Umbilical cord (tissue), 2 donors: Measurements from ENCODE around the gene KRI1. TPM values are rescaled to one million over a fixed set of nuclear protein-coding genes. Genes with fewer than 3 reads are reported as not detected.

Experiments
- DNase-seq: peaks from one replicate; pipeline ENCODE4 v3.0.0-alpha.2; 2015; ENCODE audit warnings: low spot score
- total RNA-seq: library from RNA; depleted of rRNA; stranded (reverse); fragments of >200 nt; gene quantifications from one replicate; pipeline ENCODE4 v1.2.3, GENCODE V29; 2014; ENCODE audit warnings: low replicate concordance; ENCODE audit not compliant: insufficient read depth

Gene KRI1
- total RNA-seq, 1 donor from 2014 or later, result 1.9 TPM

DNA sequence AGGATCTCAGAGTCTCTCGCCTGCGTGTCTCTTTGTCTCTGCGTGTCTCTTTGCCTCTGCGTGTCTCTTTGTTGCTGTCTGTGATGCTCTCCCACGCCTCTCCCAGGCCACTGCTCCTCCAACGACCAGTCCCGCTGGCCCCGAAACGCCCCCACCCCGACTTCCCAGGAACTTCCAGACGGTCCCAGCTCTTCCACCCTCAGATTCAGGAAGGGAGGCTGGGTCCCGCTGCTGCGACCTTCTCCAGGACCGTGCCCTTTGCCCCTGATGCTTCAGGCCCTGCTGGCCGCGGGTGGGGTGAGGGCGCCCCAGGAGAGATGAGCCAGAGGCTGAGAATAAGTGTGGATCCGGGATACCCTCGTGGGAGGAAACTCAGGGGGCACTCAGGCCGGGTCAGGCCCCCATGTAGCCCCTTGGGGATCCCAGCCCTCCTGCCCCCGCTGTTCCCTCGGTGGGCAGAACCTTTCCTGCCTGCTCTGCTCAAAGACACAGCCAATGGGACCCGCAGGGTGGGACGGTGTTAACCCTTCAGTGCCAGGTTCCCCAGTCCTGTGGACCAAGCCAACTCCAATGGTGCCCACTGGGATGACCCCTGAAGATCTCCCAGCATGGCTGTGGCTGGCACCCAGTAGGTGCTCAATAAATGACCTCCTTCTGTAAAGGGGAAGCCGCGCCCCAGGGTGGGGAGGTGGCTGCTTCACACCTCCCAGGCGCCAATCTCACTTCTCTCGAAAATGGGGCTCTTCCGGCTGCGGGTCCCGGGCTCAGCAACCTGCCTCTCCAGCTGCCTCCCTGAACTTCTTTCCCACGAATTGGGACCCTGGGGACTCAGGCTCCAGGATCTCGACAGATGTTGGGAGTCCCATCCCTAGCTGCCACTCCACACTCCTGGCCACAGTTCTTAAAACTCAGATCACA is 47.1 kb downstream of the KRI1 start:
- DNase-seq, result no peak

DNA sequence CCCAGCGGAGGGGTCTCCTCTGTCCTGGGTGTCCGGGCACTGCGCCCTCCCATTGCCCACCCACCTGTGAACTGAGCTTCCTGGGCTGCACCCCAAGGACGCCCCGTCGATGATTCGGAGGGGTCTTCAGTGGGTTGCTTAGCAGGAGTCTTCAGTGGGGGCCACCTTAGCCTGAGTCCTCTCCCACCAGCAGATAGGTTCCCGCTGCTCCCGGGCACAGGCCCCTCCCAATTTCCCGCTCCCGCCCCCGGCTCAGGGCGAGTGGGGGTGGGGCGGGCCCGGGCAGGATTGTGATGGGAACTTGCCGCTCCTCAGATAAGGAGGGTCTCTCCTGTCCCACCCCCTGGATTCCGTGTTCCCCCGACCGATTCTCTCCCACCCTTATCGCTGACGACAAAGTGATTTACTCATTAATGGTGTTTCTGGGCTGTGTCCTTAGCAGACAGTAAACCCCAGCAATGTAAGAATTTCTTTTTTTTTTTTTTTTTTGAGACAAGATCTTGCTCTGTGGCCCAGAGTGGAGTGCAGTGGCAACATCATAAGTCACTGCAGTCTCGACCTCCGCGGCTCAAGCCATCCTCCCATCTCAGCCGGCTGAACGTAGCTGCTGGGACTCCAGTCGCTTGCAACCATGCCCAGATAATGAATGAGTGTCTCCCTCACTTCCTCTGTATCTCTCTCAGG is 47.9 kb downstream of the KRI1 start:
- DNase-seq, result peak; percentile 53

DNA sequence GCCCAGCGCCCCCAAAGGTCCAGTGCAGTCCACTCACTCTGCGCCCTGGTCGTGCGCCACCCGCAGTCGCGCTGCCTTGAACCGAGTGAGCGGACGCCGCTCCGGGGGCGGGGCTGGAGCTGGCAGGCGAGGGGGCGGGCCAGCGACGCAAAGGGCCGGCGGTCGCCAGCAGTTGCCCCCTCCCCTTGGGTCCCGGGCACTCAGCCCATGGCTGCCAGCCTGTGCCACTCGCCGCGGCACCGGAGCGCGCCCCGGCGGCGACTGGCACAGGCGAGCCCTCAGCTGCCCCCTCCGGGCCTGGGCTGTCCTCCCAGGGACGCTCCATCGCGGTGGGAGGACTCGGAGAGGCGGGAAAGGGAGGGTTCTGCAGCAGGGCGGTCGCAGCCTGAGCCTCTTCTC is 48.5 kb downstream of the KRI1 start, which contains the start of gene S1PR5:
TSS of gene S1PR5 (minus strand) at position 87 of the 399 bp plus-strand sequence. CDS start 2,436 bp downstream, outside the sequence.
- DNase-seq, result peak; percentile 48

DNA sequence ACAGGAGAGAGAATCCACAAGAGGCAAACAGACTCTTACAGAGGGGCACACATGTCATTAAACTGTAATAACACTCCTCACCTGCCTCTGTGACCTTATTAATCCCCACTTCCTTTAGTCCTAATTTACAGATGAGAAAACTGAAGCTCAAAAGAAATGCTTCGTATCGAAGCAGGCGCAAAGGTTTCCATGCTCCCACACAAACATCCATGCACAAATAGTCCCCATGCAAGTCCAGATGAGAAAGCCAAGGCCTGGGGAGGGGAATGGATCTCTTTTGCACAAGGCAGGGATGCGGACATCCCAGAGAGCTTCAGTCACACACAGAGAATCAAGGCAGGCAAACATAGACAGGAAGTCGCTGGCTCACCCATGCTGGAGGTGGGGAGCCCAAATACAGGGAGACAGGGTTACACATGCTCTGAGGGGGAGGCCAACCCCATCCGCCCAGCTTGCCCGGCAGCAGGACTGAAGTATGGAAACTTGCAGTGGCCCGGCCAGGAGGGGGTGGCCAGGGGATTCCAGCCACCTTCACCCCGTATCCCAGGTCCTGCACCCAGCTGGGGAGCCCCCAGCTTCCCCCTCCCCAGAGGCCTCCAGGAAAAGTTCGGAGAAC is 49.0 kb downstream of the KRI1 start:
- peak; percentile 19 for DNase-seq

DNA sequence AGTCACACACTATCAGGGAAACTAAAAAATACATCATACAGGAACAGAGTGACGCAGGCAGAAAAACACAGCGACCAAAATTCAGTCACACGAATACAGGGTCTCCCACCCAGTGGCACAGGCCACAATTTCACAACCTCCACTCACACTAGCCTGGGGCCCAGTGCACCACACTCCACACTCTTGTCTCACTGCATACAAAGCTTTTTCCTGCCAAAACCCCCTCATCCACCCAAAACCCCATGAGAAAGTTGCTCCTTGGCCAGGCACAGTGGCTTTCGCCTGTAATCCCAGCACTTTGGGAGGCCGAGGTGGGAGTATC is 49.8 kb downstream of the KRI1 start:
- no peak for DNase-seq

DNA sequence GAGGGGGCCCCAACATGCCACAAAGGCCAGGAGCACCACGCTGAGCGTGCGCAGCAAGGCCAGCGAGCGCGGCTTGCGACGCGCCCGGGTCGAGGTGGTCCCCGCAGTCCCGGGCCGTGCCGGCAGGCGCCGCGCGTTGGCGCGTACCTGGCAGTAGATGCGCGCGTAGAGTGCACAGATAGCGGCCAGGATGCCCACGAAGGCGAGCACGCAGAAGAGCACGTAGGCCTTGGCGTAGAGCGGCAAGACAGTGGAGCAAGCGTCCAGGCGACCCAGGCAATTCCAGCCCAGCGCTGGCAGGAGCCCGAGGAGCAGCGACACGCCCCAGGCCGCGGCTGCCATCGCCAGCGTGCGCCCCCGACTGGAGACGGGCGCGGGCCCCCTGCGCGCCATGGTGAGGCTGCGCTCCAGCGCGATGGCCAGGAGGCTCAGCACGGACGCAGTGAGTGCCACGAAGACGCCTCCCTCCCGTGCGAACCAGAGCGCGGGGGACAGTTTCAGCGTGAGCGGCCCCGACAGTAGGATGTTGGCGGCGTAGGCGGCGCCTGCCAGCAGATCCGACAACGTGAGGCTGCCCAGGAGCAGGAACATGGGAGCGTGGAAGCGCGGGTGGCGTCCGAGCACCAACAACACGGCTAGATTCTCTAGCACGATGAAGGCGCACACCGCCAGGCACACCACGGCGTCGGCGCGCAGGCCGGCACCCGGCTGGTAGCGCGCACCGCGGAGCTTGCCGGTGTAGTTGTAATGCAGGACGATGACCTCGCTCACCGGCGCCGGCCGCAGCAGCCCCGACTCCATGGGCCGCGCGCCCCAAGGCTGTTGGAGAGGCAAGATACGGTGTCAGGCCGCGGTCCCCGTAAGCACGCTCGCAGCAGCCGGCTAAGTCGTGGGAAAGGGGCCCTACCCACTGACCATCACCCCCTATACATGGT is 51.3 kb downstream of the KRI1 start:
- DNase-seq, result no peak

DNA sequence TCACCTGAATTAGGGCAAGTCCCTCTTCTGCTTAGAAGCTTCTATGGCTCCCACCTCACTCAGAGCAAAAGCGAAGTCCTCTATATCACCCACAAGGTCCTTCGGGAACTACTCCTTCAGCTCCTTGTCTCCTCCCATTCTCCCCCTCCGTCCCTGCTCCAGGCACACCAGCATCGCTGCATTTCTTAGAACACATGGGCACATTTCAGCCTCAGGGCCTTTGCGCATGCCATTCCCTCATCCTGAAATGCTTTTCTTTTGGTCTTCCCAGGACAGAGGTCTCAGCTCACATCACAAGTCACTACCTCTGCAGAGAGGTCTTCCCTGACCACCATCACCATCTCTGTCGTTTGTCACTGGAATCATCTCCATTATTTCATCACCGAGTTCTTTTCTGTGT is 52.6 kb downstream of the KRI1 start:
- DNase-seq, result no peak

DNA sequence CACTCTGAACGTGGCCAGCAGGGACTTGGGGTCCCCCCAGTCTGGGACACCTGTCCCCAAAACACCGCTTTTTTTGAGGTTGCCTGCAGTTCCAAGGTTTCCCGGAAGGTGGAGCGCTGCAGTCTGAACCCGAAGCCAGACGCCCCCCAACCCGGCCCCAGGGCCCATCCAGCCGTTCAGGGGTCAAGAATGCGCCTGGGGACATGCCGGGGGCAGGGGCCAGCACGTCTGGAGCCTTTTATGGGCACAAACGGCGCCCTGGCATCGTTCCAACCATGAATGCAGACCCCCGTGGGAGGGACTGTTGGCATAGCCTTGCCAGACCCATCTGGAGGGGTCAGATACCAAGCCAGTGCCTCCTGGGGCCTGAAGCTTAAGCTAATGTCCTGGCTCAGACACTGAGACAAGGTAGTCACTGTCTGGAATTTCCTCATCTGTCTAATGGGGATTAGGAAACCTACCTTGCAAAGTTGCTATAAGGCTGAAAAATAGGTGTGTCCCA is 55.5 kb downstream of the KRI1 start:
- DNase-seq, result peak; percentile 28

DNA sequence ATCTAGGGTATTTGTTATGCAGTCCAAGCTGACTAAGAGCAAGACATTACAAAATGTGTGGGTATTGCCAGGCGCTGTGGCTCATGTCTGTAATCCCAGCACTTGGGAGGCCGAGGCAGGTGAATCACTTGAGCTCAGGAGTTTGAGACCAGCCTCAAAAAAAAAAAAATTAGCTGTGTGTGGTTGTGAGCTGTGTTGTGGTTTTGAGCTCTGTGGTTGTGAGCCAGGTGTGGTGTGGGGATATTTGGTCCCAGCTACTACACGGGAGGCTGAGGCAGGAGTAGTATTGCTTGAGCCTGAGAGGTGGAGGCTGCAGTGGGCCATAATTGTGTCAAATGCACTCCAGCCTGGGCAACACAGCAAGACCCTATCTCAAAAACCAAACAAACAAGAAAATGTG is 57.1 kb downstream of the KRI1 start:
- DNase-seq, result no peak

DNA sequence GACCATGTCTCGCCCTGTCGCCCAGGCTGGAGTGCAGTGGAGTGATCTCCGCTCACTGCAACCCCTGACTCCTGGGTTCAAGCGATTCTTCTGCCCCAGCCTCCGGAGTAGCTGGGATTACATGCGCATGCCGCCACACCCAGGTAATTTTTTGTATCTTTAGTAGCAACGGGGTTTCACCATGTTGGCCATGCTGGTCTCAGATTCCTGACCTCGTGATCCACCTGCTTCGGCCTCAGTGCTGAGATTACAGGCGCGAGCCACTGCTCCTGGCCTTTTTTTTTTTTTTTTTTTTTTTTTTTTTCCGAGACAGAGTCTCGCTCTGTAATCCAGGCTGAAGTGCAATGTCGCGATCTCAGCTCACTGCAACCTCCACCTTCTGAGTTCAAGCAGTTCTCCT is 57.8 kb downstream of the KRI1 start:
- no peak for DNase-seq

DNA sequence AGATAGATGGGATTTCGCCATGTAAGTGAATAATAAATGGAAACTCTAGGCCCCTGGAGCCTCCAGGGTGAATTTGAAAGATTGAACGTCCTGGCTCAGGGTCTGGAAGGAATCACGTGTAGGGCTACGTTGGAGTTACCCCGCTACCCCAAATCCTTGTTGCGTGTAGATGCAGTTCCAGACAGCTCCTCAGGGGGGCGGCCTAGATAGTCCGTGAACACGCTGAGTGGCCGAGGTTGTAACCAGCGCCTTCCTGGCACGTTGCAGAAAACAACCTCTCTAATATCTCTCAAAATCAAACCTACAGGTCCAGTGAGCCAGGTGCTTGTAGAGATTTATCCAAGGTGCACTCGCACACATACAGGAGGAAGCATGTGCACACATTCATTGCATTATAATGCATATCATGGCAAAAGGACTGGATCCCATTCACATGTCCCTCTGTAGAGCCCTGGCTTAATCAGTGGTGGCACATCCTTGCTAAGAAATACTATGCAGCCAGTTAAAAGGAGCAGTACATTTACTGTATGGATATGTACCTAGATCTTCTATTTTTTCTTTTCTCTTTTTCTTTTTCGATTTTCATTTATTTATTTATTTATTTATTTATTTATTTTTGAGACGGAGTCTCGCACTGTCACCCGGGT is 60.1 kb downstream of the KRI1 start:
- peak; percentile 65 for DNase-seq

Other genes starting within 250 kb of the KRI1 start
- 18.3 TPM for gene FDX2, start 250.0 kb downstream of the KRI1 start, total RNA-seq
- 5.8 TPM for gene RAVER1, start 232.5 kb downstream of the KRI1 start, total RNA-seq
- 1.4 TPM for gene ICAM3, start 226.4 kb downstream of the KRI1 start, total RNA-seq
- gene TYK2, start 185.4 kb downstream of the KRI1 start, total RNA-seq, result 71.5 TPM
- 73.9 TPM for gene CDC37, start 162.5 kb downstream of the KRI1 start, total RNA-seq
- gene PDE4A, start 145.5 kb downstream of the KRI1 start, total RNA-seq, result 4.3 TPM
- gene KEAP1, start 62.7 kb downstream of the KRI1 start, total RNA-seq, result 43.1 TPM
- gene S1PR5, start 48.6 kb downstream of the KRI1 start, total RNA-seq, result 7.5 TPM
- gene ATG4D, start 22.1 kb downstream of the KRI1 start, total RNA-seq, result 5.1 TPM
- 13.5 TPM for gene CDKN2D, start 3.0 kb upstream of the KRI1 start, total RNA-seq
- 8.2 TPM for gene AP1M2, start 21.3 kb upstream of the KRI1 start, total RNA-seq
- gene SLC44A2, start 59.5 kb upstream of the KRI1 start, total RNA-seq, result 34.7 TPM
- 105 TPM for gene ILF3, start 88.3 kb upstream of the KRI1 start, total RNA-seq
- 15.2 TPM for gene QTRT1, start 135.4 kb upstream of the KRI1 start, total RNA-seq
- gene DNM2, start 152.1 kb upstream of the KRI1 start, total RNA-seq, result 62.8 TPM